DND-41 (cell line): Measurements from ENCODE around the gene AEBP2.

Experiments
- ATAC-seq: fragments of 200-7000 bp; cut with Tn5 transposase; 3 replicates; pipeline ENCODE4 v1.9.1; 2021; ENCODE audit warnings: low read depth; ENCODE audit not compliant: insufficient read depth
- DNase-seq: peaks from one replicate; pipeline ENCODE4 v3.0.0-alpha.2; 2020
- H2AFZ ChIP-seq: 2 replicates; pipeline ENCODE4 v1.6.0; 2012; ENCODE audit warnings: low read depth, low read length
- H3K27ac ChIP-seq: 2 replicates; pipeline ENCODE4 v1.5.1; 2012; ENCODE audit warnings: low read length, inconsistent platforms
- H3K27me3 ChIP-seq: fragments of 200-600 bp; sonication (generic); 2 replicates; pipeline ENCODE4 v1.6.0; 2012; ENCODE audit warnings: low read length, mild to moderate bottlenecking, inconsistent platforms; ENCODE audit not compliant: insufficient read depth, poor library complexity
- H3K36me3 ChIP-seq: 2 replicates; pipeline ENCODE4 v1.5.1; 2012; ENCODE audit warnings: low read length, inconsistent platforms; ENCODE audit not compliant: insufficient read depth
- H3K4me1 ChIP-seq: 2 replicates; pipeline ENCODE4 v1.5.1; 2012; ENCODE audit warnings: mild to moderate bottlenecking, low read length; ENCODE audit not compliant: insufficient read depth
- H3K4me2 ChIP-seq: 2 replicates; pipeline ENCODE4 v1.6.0; 2012; ENCODE audit warnings: mild to moderate bottlenecking, moderate library complexity, low read length, inconsistent platforms; ENCODE audit not compliant: insufficient read depth
- H3K4me3 ChIP-seq, 2 experiments: fragments of 200-600 bp in 1 of 2; shearing (Covaris generic) in 1 of 2; 2 replicates each; pipeline ENCODE4 v1.5.1; 2012 to 2016; ENCODE audit warnings: inconsistent platforms in 2 of 2, low read length in 2 of 2, mild to moderate bottlenecking in 2 of 2, low read depth in 1 of 2, moderate library complexity in 1 of 2
- H3K79me2 ChIP-seq: 2 replicates; pipeline ENCODE4 v1.6.0; 2012; ENCODE audit warnings: low read length, inconsistent platforms; ENCODE audit not compliant: insufficient read depth
- H3K9ac ChIP-seq: 2 replicates; pipeline ENCODE4 v1.6.0; 2012; ENCODE audit warnings: low read depth, mild to moderate bottlenecking, inconsistent platforms, low read length, moderate library complexity
- H3K9me3 ChIP-seq: 2 replicates; pipeline ENCODE4 v1.5.1; 2012; ENCODE audit warnings: low read length, moderate library complexity, mild to moderate bottlenecking, inconsistent platforms; ENCODE audit not compliant: insufficient read depth, severe bottlenecking
- H4K20me1 ChIP-seq: 2 replicates; pipeline ENCODE4 v1.6.0; 2012; ENCODE audit warnings: low read length; ENCODE audit not compliant: insufficient read depth
- CTCF ChIP-seq: IDR thresholded peaks from 2 replicates; pipeline ENCODE4 v1.5.1; 2012; ENCODE audit warnings: borderline replicate concordance, low read length, moderate library complexity, mild to moderate bottlenecking; ENCODE audit not compliant: poor library complexity, severe bottlenecking; ENCODE audit errors: extremely low read depth
- EZH2 ChIP-seq: IDR thresholded peaks from 3 replicates; pipeline ENCODE4 v1.6.1; 2012; ENCODE audit warnings: borderline replicate concordance, low read depth, mild to moderate bottlenecking, moderate library complexity, low read length, inconsistent platforms; ENCODE audit not compliant: severe bottlenecking

AEBP2 gene

GRCh38 chr12:19444097-19444496, 4.8 kb downstream of the AEBP2 start:
- no peak for DNase-seq
- TF ChIP-seq CTCF (no peak), EZH2 (no peak)
- H4K20me1 ChIP-seq, result peaks cover 75% of the 10 kb centered on the region

GRCh38 chr12:19447386-19447785, 8.1 kb downstream of the AEBP2 start:
- TF ChIP-seq EZH2, result no peak
- TF ChIP-seq CTCF, result no peak
- H4K20me1 ChIP-seq, result peaks cover 88% of the 10 kb centered on the region
- H3K79me2 ChIP-seq, result peaks cover 100% of the 10 kb centered on the region
- no peak overlapping the region; a peak in 1 of 4 replicates for H3K4me3 ChIP-seq
- 0 out of 2 replicates have a peak overlapping the region, but pooled peaks have one; percentile 14 for H3K27ac ChIP-seq
- no peak overlapping the region for H2AFZ ChIP-seq
- peaks cover 40% of the 10 kb centered on the region for H3K36me3 ChIP-seq
- peaks cover 52% of the 10 kb centered on the region for H3K4me1 ChIP-seq
- no peak for DNase-seq
- peak overlapping the region; percentile 23; the same call in 1 of the 2 replicates for H3K4me2 ChIP-seq
- no peaks in the 10 kb centered on the region for H3K9me3 ChIP-seq
- H3K27me3 ChIP-seq, result no peaks in the 10 kb centered on the region
- ATAC-seq, result no peak
- H3K9ac ChIP-seq, result no peak overlapping the region

More at GRCh38 chr12:19444097-19444496, 4.8 kb downstream of the AEBP2 start:
- no peaks in the 10 kb centered on the region for H3K27me3 ChIP-seq
- H3K36me3 ChIP-seq, result peaks cover 49% of the 10 kb centered on the region
- H3K4me2 ChIP-seq, result peak overlapping the region; percentile 48
- H3K9ac ChIP-seq, result peak overlapping the region; percentile 24; the same call in 1 of the 2 replicates
- H3K4me3 ChIP-seq, result peak overlapping the region in 1 of 2 experiments; percentile 30; a peak in 1 of 4 replicates
- H2AFZ ChIP-seq, result no peak overlapping the region
- H3K9me3 ChIP-seq, result no peaks in the 10 kb centered on the region
- peak overlapping the region; percentile 26; the same call in 1 of the 2 replicates for H3K27ac ChIP-seq
- peaks cover 56% of the 10 kb centered on the region for H3K4me1 ChIP-seq
- peaks cover 96% of the 10 kb centered on the region for H3K79me2 ChIP-seq
- ATAC-seq, result no peak

GRCh38 chr12:19449814-19450213, 10.5 kb downstream of the AEBP2 start:
- no peaks in the 10 kb centered on the region for H3K27me3 ChIP-seq
- H3K36me3 ChIP-seq, result peaks cover 34% of the 10 kb centered on the region
- H2AFZ ChIP-seq, result no peak overlapping the region
- peaks cover 91% of the 10 kb centered on the region for H4K20me1 ChIP-seq
- no peak for DNase-seq
- no peak for ATAC-seq
- H3K9ac ChIP-seq, result no peak overlapping the region
- peaks cover 100% of the 10 kb centered on the region for H3K79me2 ChIP-seq
- peaks cover 31% of the 10 kb centered on the region for H3K4me1 ChIP-seq
- no peak for TF ChIP-seq EZH2
- TF ChIP-seq CTCF, result no peak
- no peak overlapping the region for H3K4me3 ChIP-seq
- 0 out of 2 replicates have a peak overlapping the region, but pooled peaks have one; percentile 21 for H3K27ac ChIP-seq
- H3K9me3 ChIP-seq, result no peaks in the 10 kb centered on the region
- no peak overlapping the region for H3K4me2 ChIP-seq

- Histone ChIP-seq H3K79me2 (peaks cover 100% of the 10 kb centered on the region), H3K27me3 (no peaks in the 10 kb centered on the region), H3K9me3 (no peaks in the 10 kb centered on the region), H3K4me2 (no peak overlapping the region), H2AFZ (no peak overlapping the region), H3K4me1 (peaks cover 26% of the 10 kb centered on the region), H3K27ac (peak overlapping the region; percentile 21; the same call in 1 of the 2 replicates), H3K9ac (no peak overlapping the region), H3K4me3 (no peak overlapping the region), H3K36me3 (peaks cover 31% of the 10 kb centered on the region), H4K20me1 (peaks cover 90% of the 10 kb centered on the region)
- DNase-seq, result no peak
- no peak for ATAC-seq
- no peak for TF ChIP-seq CTCF
- TF ChIP-seq EZH2, result no peak
These were observed 11.1 kb downstream of the AEBP2 start for GRCh38 chr12:19450362-19450761.
